SK-N-SH (cell line): ENCODE measurements around the gene OXTR.

Experiments used
- CTCF ChIP-seq: fragments of 200-600 bp; sonication (generic); IDR thresholded peaks from 2 replicates; pipeline ENCODE4 v1.6.1; 2017; ENCODE audit warnings: antibody characterized with exemption, mild to moderate bottlenecking, moderate library complexity
- EP300 ChIP-seq, 2 experiments: IDR thresholded peaks; 2 replicates each; pipeline versions ENCODE4 v1.4.0 to v1.6.1; 2012; ENCODE audit warnings: borderline replicate concordance in 1 of 2, low read depth in 1 of 2, low read length in 1 of 2
- EZH2phosphoT487 ChIP-seq: fragments of 200-600 bp; sonication (generic); IDR thresholded peaks from 2 replicates; pipeline ENCODE4 v1.6.1; 2017; ENCODE audit warnings: low read depth, mixed run types, mild to moderate bottlenecking, antibody characterized with exemption, moderate library complexity, borderline replicate concordance
- GABPA ChIP-seq: IDR thresholded peaks from 2 replicates; pipeline ENCODE4 v1.4.0; 2012; ENCODE audit warnings: low read depth, mild to moderate bottlenecking

DNA sequence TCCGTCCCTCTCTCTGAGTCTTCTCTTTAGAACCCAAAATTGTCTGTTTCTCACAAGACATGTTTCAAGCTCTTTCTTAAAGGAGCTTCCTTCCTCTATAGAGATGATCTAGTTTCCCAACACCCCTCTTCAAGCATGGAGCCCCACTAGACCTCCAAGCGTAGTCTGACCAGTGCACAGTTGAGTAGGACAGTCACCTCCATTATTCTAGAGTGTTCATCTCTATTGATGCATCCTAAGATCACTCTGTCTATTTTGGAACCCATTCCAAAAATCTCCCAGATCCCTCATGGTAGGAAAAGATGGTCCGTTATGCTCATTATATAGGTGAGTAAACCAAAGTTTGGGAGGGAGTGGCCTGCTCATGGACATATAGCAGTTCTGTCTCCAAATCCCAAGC is 39.9 kb downstream of the OXTR start:
- TF ChIP-seq CTCF (no peak), EZH2phosphoT487 (no peak), GABPA (no peak), EP300 (IDR thresholded peaks at IDR 0.05; ENCODE audit: borderline replicate concordance in 1 of 2, low read depth in 1 of 2, low read length in 1 of 2) (no peak)
